HG03457 (cell line): ENCODE data around the gene ARHGAP4.

ENCODE experiments used
- ATAC-seq: cut with Tn5 transposase; IDR thresholded peaks from one replicate; pipeline ENCODE4 v1.9.1; 2021; ENCODE audit warnings: moderate number of reproducible peaks; ENCODE audit not compliant: unreplicated experiment

ARHGAP4 gene

GRCh38 chrX:153925739-153926551 is at the start of gene ARHGAP4:
ARHGAP4 (minus strand) TSS chrX:153926264; CDS start chrX:153926202, 62 bp downstream.
- ATAC-seq, result no peak

GRCh38 chrX:153974726-153975286 is 48.7 kb upstream of the ARHGAP4 start:
- no peak for ATAC-seq

- no peak for ATAC-seq
Observed at GRCh38 chrX:153974003-153974725, 48.1 kb upstream of the ARHGAP4 start.

- ATAC-seq, result no peak
Observed at GRCh38 chrX:153973127-153974002, 47.3 kb upstream of the ARHGAP4 start.

- peak; percentile 41 for ATAC-seq
Observed at GRCh38 chrX:153972368-153973126, 46.5 kb upstream of the ARHGAP4 start, which contains the start of gene TMEM187. TMEM187 (plus strand) TSS chrX:153972754; CDS start chrX:153982063, 9,309 bp downstream.

GRCh38 chrX:153971450-153972367 is 45.6 kb upstream of the ARHGAP4 start, which contains the start of gene HCFC1:
HCFC1 (minus strand) TSS chrX:153971818; CDS start chrX:153970840, 978 bp downstream.
- ATAC-seq, result peak; percentile 25

GRCh38 chrX:153971124-153971449 is 45.0 kb upstream of the ARHGAP4 start:
- ATAC-seq, result no peak

- no peak for ATAC-seq
Observed at GRCh38 chrX:153970357-153971123, 44.5 kb upstream of the ARHGAP4 start.

GRCh38 chrX:153969904-153970356 is 43.9 kb upstream of the ARHGAP4 start:
- ATAC-seq, result no peak

GRCh38 chrX:153969125-153969903 is 43.2 kb upstream of the ARHGAP4 start:
- no peak for ATAC-seq

GRCh38 chrX:153968754-153969124 is 42.7 kb upstream of the ARHGAP4 start:
- ATAC-seq, result no peak

- ATAC-seq, result no peak
Observed at GRCh38 chrX:153968255-153968654, 42.2 kb upstream of the ARHGAP4 start.

- no peak for ATAC-seq
Observed at GRCh38 chrX:153967536-153968224, 41.6 kb upstream of the ARHGAP4 start.

GRCh38 chrX:153966841-153967535 is 40.9 kb upstream of the ARHGAP4 start:
- ATAC-seq, result no peak

GRCh38 chrX:153966283-153966688 is 40.2 kb upstream of the ARHGAP4 start:
- ATAC-seq, result no peak

GRCh38 chrX:153965406-153965805 is 39.3 kb upstream of the ARHGAP4 start:
- no peak for ATAC-seq
